HepG2 (cell line): ENCODE measurements around the gene MPC1. TPM values are rescaled to one million over a fixed set of nuclear protein-coding genes. Genes with fewer than 3 reads are reported as not detected.

Experiments used
- DZIP1 ChIP-seq: sonication (generic); formaldehyde crosslinking; IDR thresholded peaks from 2 replicates; pipeline ENCODE4 v1.5.0; 2020; ENCODE audit warnings: mild to moderate bottlenecking, missing genetic modification reagents
- KDM4B ChIP-seq: sonication (generic); formaldehyde crosslinking; IDR thresholded peaks from 2 replicates; pipeline ENCODE4 v1.4.0; 2020; ENCODE audit warnings: missing genetic modification reagents
- LCORL ChIP-seq, 2 experiments: fragments of 450-650 bp in 1 of 2; sonication (generic) in 1 of 2; formaldehyde crosslinking in 1 of 2; IDR thresholded peaks; 2 replicates each; pipeline versions ENCODE4 v1.5.0 to v1.6.1; 2017 to 2020; ENCODE audit warnings: antibody characterized with exemption in 1 of 2, missing genetic modification reagents in 1 of 2
- MAFG ChIP-seq: sonication (generic); formaldehyde crosslinking; IDR thresholded peaks from 2 replicates; pipeline ENCODE4 v1.5.1; 2020; ENCODE audit warnings: mild to moderate bottlenecking, missing genetic modification reagents
- MAZ ChIP-seq, 2 experiments: sonication (generic) in 1 of 2; formaldehyde crosslinking in 1 of 2; IDR thresholded peaks; 2 replicates each; pipeline versions ENCODE4 v1.5.0 to v1.6.1; 2012 to 2020; ENCODE audit warnings: low read depth in 2 of 2, mild to moderate bottlenecking in 2 of 2, borderline replicate concordance in 1 of 2, improper control_type of control experiment in 1 of 2, low read length in 1 of 2, missing genetic modification reagents in 1 of 2, moderate library complexity in 1 of 2
- NR2F6 ChIP-seq, 2 experiments: IDR thresholded peaks; 2 replicates each; pipeline ENCODE4 v1.6.1; 2016; ENCODE audit warnings: antibody characterized with exemption in 1 of 2, mild to moderate bottlenecking in 1 of 2
- PAWR ChIP-seq: sonication (generic); formaldehyde crosslinking; IDR thresholded peaks from 2 replicates; pipeline ENCODE4 v1.4.0; 2020; ENCODE audit warnings: missing genetic modification reagents, mild to moderate bottlenecking, borderline replicate concordance
- SKI ChIP-seq: fragments of 450-650 bp; IDR thresholded peaks from one replicate; pipeline ENCODE4 v1.6.1; 2018; ENCODE audit warnings: mild to moderate bottlenecking; ENCODE audit not compliant: partially characterized antibody
- ZBTB34 ChIP-seq: sonication (generic); formaldehyde crosslinking; IDR thresholded peaks from 2 replicates; pipeline ENCODE4 v1.8.0; 2022; ENCODE audit warnings: mild to moderate bottlenecking, missing genetic modification reagents
- ZEB1 ChIP-seq: IDR thresholded peaks from 2 replicates; pipeline ENCODE4 v1.6.1; 2012; ENCODE audit warnings: mild to moderate bottlenecking, low read depth, inconsistent platforms; ENCODE audit not compliant: insufficient replicate concordance
- ZNF124 ChIP-seq: sonication (generic); formaldehyde crosslinking; IDR thresholded peaks from 2 replicates; pipeline ENCODE4 v1.4.0; 2020; ENCODE audit warnings: missing genetic modification reagents
- ZNF337 ChIP-seq: sonication (generic); formaldehyde crosslinking; IDR thresholded peaks from 2 replicates; pipeline ENCODE4 v1.5.1; 2020; ENCODE audit warnings: missing genetic modification reagents, low read depth, mild to moderate bottlenecking, borderline replicate concordance
- ZNF343 ChIP-seq: sonication (generic); formaldehyde crosslinking; IDR thresholded peaks from 2 replicates; pipeline ENCODE4 v1.4.0; 2020; ENCODE audit warnings: mild to moderate bottlenecking, missing genetic modification reagents
- ZNF460 ChIP-seq: sonication (generic); formaldehyde crosslinking; IDR thresholded peaks from 2 replicates; pipeline ENCODE4 v1.5.1; 2020; ENCODE audit warnings: missing genetic modification reagents, mild to moderate bottlenecking, borderline replicate concordance
- ZNF530 ChIP-seq: sonication (generic); formaldehyde crosslinking; IDR thresholded peaks from 2 replicates; pipeline ENCODE4 v1.5.0; 2020; ENCODE audit warnings: low read depth, mild to moderate bottlenecking, missing genetic modification reagents
- ZNF879 ChIP-seq: sonication (generic); formaldehyde crosslinking; IDR thresholded peaks from 2 replicates; pipeline ENCODE4 v1.8.1; 2023; ENCODE audit warnings: missing genetic modification reagents
- polyA plus RNA-seq, 8 experiments: library from polyadenylated mRNA; depleted of rRNA in 3 of 8; stranded (reverse) in 7 of 8; unstranded in 1 of 8; fragments of >200 nt; fragmentation: Illumina TruSeq in 4 of 8; extraction: Trizol in 4 of 8; gene quantifications; 2 replicates each; pipeline versions ENCODE4 v1.2.1 to v1.2.3, GENCODE V29; 2011 to 2016; ENCODE audit warnings: low read depth in 4 of 8, missing spikeins in 1 of 8, mixed read lengths in 1 of 8; ENCODE audit not compliant: insufficient read depth in 1 of 8
- total RNA-seq, 5 experiments: library from RNA; depleted of rRNA; stranded (reverse); fragments of >200 nt; fragmentation: Illumina TruSeq; extraction: Trizol; gene quantifications; 2 replicates each; pipeline ENCODE4 v1.2.3, GENCODE V29; 2016; ENCODE audit warnings: low read depth in 1 of 5
- TF ChIP-seq, protein P1 (sequence below): sonication (generic); formaldehyde crosslinking; IDR thresholded peaks from 2 replicates; pipeline ENCODE4 v1.8.1; 2023; ENCODE audit warnings: mild to moderate bottlenecking, missing genetic modification reagents
- TF ChIP-seq, protein P2 (sequence below): sonication (generic); formaldehyde crosslinking; IDR thresholded peaks from 2 replicates; pipeline ENCODE4 v1.9.0; 2021; ENCODE audit warnings: missing genetic modification reagents, borderline replicate concordance

MPC1 gene
- total and polyA plus RNA-seq, 2 of the 13 experiments (the other 11 are each of a cell fraction or from before 2014, with no cell fraction given), result 189 to 214 TPM

GRCh38 chr6:166387642-166388289, 5.0 kb upstream of the MPC1 start (continued):
- TF ChIP-seq ZBTB34 (peak; percentile 75; the same call in 1 of the 2 replicates), ZNF337 (CRISPR knock-in tag) (peak; percentile 95; the same call in 1 of the 2 replicates), LCORL (IDR thresholded peaks at IDR 0.05) (peak; percentile 67; the same call in 1 of the 2 replicates), LCORL (CRISPR knock-in tag; IDR thresholded peaks at IDR 0.05) (peak; percentile 94), MAFG (CRISPR knock-in tag) (no peak), NR2F6 (IDR thresholded peaks at IDR 0.05) (peak; percentile 96), NR2F6 (CRISPR knock-in tag; IDR thresholded peaks at IDR 0.05) (peak; percentile 95), KDM4B (CRISPR knock-in tag) (no peak), DZIP1 (CRISPR knock-in tag) (no peak), ZNF460 (CRISPR knock-in tag) (no peak; the same call in 1 of the 2 replicates), ZNF879 (0 out of 2 replicates have a peak, but pooled peaks have one; percentile 79), SKI (peak; percentile 49), ZNF530 (no peak), ZEB1 (peak; percentile 44), PAWR (CRISPR knock-in tag) (no peak), ZNF124 (CRISPR knock-in tag) (no peak; the same call in none of the 2 replicates), MAZ (IDR thresholded peaks at IDR 0.05; ENCODE audit: borderline replicate concordance, low read depth, low read length) (no peak), MAZ (CRISPR knock-in tag; IDR thresholded peaks at IDR 0.05; ENCODE audit: low read depth) (no peak; the same call in 1 of the 2 replicates), ZNF343 (CRISPR knock-in tag) (0 out of 2 replicates have a peak, but pooled peaks have one; percentile 47)
- TF ChIP-seq, protein P1, sequence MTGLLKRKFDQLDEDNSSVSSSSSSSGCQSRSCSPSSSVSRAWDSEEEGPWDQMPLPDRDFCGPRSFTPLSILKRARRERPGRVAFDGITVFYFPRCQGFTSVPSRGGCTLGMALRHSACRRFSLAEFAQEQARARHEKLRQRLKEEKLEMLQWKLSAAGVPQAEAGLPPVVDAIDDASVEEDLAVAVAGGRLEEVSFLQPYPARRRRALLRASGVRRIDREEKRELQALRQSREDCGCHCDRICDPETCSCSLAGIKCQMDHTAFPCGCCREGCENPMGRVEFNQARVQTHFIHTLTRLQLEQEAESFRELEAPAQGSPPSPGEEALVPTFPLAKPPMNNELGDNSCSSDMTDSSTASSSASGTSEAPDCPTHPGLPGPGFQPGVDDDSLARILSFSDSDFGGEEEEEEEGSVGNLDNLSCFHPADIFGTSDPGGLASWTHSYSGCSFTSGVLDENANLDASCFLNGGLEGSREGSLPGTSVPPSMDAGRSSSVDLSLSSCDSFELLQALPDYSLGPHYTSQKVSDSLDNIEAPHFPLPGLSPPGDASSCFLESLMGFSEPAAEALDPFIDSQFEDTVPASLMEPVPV, result peak; percentile 94; the same call in 1 of the 2 replicates
- TF ChIP-seq, protein P2, sequence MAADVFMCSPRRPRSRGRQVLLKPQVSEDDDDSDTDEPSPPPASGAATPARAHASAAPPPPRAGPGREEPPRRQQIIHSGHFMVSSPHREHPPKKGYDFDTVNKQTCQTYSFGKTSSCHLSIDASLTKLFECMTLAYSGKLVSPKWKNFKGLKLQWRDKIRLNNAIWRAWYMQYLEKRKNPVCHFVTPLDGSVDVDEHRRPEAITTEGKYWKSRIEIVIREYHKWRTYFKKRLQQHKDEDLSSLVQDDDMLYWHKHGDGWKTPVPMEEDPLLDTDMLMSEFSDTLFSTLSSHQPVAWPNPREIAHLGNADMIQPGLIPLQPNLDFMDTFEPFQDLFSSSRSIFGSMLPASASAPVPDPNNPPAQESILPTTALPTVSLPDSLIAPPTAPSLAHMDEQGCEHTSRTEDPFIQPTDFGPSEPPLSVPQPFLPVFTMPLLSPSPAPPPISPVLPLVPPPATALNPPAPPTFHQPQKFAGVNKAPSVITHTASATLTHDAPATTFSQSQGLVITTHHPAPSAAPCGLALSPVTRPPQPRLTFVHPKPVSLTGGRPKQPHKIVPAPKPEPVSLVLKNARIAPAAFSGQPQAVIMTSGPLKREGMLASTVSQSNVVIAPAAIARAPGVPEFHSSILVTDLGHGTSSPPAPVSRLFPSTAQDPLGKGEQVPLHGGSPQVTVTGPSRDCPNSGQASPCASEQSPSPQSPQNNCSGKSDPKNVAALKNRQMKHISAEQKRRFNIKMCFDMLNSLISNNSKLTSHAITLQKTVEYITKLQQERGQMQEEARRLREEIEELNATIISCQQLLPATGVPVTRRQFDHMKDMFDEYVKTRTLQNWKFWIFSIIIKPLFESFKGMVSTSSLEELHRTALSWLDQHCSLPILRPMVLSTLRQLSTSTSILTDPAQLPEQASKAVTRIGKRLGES, result 0 out of 2 replicates have a peak, but pooled peaks have one; percentile 67
